Heart left ventricle (tissue), 16 donors: ENCODE measurements around the gene AASS. TPM values are rescaled to one million over a fixed set of nuclear protein-coding genes. Genes with fewer than 3 reads are reported as not detected.
"Not testable (repeated sequence)": the region's sequence is repeated elsewhere in the genome, so short reads cannot be mapped to it uniquely, and the experiment has no call there.

Experiments used
- ATAC-seq, 4 donors: fragments of 200-7000 bp; cut with Tn5 transposase; one replicate each; pipeline ENCODE4 v1.9.1; 2020 to 2022; ENCODE audit warnings: moderate library complexity in 4 of 4, mild to moderate bottlenecking in 3 of 4, moderate number of reproducible peaks in 1 of 4
- DNase-seq, 5 donors: peaks; one replicate each; pipeline ENCODE4 v3.0.0-alpha.2; 2020
- H3K27ac ChIP-seq, 12 donors: fragments of 200-600 bp; sonication (generic) in 4 of 12; one replicate each; pipeline versions ENCODE4 v1.5.0 to v1.8.0; 2016 to 2022; ENCODE audit warnings: mild to moderate bottlenecking in 2 of 12
- H3K27me3 ChIP-seq, 9 donors: fragments of 200-600 bp; sonication (generic) in 2 of 9; one replicate each; pipeline versions ENCODE4 v1.5.1 to v1.8.0; 2016 to 2022; ENCODE audit warnings: mild to moderate bottlenecking in 3 of 9
- H3K36me3 ChIP-seq, 9 donors: fragments of 200-600 bp; sonication (generic) in 2 of 9; one replicate each; pipeline versions ENCODE4 v1.5.0 to v1.8.0; 2018 to 2022; ENCODE audit warnings: mild to moderate bottlenecking in 2 of 9
- H3K4me1 ChIP-seq, 12 donors: fragments of 200-600 bp; sonication (generic) in 4 of 12; one replicate each; pipeline versions ENCODE4 v1.5.0 to v1.8.0; 2016 to 2022; ENCODE audit warnings: mild to moderate bottlenecking in 3 of 12
- H3K4me3 ChIP-seq, 12 donors: fragments of 200-600 bp; sonication (generic) in 4 of 12; one replicate each; pipeline versions ENCODE4 v1.5.0 to v1.8.0; 2017 to 2022; ENCODE audit warnings: mild to moderate bottlenecking in 9 of 12, moderate library complexity in 4 of 12
- H3K9me3 ChIP-seq, 12 donors: fragments of 200-600 bp; sonication (generic) in 4 of 12; one replicate each; pipeline versions ENCODE4 v1.5.0 to v1.8.0; 2016 to 2022; ENCODE audit warnings: mild to moderate bottlenecking in 1 of 12
- POLR2A ChIP-seq, 2 donors: fragments of 450-650 bp; IDR thresholded peaks; one replicate each; pipeline ENCODE4 v1.6.1; 2017; ENCODE audit warnings: antibody characterized with exemption in 2 of 2, mild to moderate bottlenecking in 2 of 2, moderate library complexity in 2 of 2
- WGBS, 4 donors: extraction: QIAGEN DNeasy Blood & Tissue Kit in 2 of 4; methylation state at CpG; one replicate each; pipeline versions ENCODE4 v1.1.5 to v1.1.7; 2013 to 2018; 5-methylcytosine and 5-hydroxymethylcytosine counted together
- intact Hi-C, 10 donors: fragments of 100-400 bp; cut with DNase I; formaldehyde crosslinking; loops; one replicate each; pipeline versions ENCODE4 v1.11.1 to v1.14.2; 2022
- long read RNA-seq, 3 donors: library from polyadenylated mRNA; unstranded; transcript quantifications; one replicate each; pipeline ENCODE4 v2.0.0, GENCODE V29; 2020 to 2021
- polyA plus RNA-seq, 2 donors: library from polyadenylated mRNA; stranded (reverse); fragments of 200-250 nt; gene quantifications; one replicate each; pipeline ENCODE4 v1.2.3, GENCODE V29; 2013
- total RNA-seq, 9 donors: library from RNA; depleted of rRNA in 2 of 9; stranded (reverse); fragments of >200 nt in 2 of 9; fragmentation: NEBNext Ultra II Directional in 3 of 9; extraction: Animal tissue kit (Norgen Biotek cat#: 25700) in 3 of 9; gene quantifications; one replicate each; pipeline versions ENCODE4 v1.1.0 to v1.2.4, GENCODE V29; 2016 to 2023
- TF ChIP-seq, protein P1 (sequence below), 12 donors: fragments of 200-600 bp; sonication (generic) in 4 of 12; IDR thresholded peaks; one replicate each; pipeline versions ENCODE4 v1.5.0 to v1.8.0; 2018 to 2022; ENCODE audit warnings: antibody characterized with exemption in 12 of 12, mild to moderate bottlenecking in 5 of 12
- donor health status: ischemic (EF 13 %, LVEDD 7.1; RV severe dilation, severe dysfunction).
- donor health status: healthy with polysubstance abuse.
- donor health status: DM: no; HTN: yes; CAD: no.
- donor health status: DM: no; HTN: no; CAD: no.
- donor health status: ischemic (EF 25% LVEDD 6.9; RV normal size, moderate dysfunction).
- donor health status: ischemic (EF 25% LVEDD 5.7; RV mildly dilated, moderate dysfunction).
- donor health status: healthy.
- donor health status: DM: yes; HTN: yes; CAD: no.
- donor health status: ischemic (EF 35%, LVEDD 5.7; RV mildly dilated, moderate dysfunction).
- donor health status: nonischemic (EF 11% LVEDD 7.7; RV severe dilation, severe dysfunction).
- donor health status: DM: yes; HTN: yes; CAD: no.
- donor health status: PGD.
- donor health status: ischemic (EF 29% LVEDD 5.4; RV normal size, mild dysfunction).
- donor health status: nonischemic (EF 23%, LVEDD 6.1; RV moderate dilation, normal function).

The AASS gene
- total RNA-seq = 10 to 100 TPM; 24.2 to 61.3 (median 32.2) TPM
- polyA plus RNA-seq = 10 to 100 TPM; 10.3 to 90.1 TPM
- long read RNA-seq, donor 1, transcript AASS-203 (24 exons, 3,163 nt) = major isoform, 23 of 39 reads
- long read RNA-seq, donor 1, partial matches to known transcripts = 5 of 39 reads
- long read RNA-seq, donor 1, other reads (novel, unspliced or antisense) = 10 of 39 reads
- long read RNA-seq, donor 2, transcript AASS-203 (24 exons, 3,163 nt) = major isoform, 52 of 94 reads
- long read RNA-seq, donor 2, partial matches to known transcripts = 5 of 94 reads
- long read RNA-seq, donor 2, other reads (novel, unspliced or antisense) = 35 of 94 reads
- long read RNA-seq, donor 3, transcript AASS-202 (23 exons, 3,233 nt) = minor isoform, 5 of 47 reads
- long read RNA-seq, donor 3, transcript AASS-203 (24 exons, 3,163 nt) = major isoform, 25 of 47 reads
- long read RNA-seq, donor 3, partial matches to known transcripts = 4 of 47 reads
- long read RNA-seq, donor 3, other reads (novel, unspliced or antisense) = 13 of 47 reads

- H3K9me3 ChIP-seq = no peaks in the 10 kb centered on the region
- ATAC-seq = peak; percentile 98 to 100 (median 99)
- intact Hi-C loops = loop anchor here in 1 of 10 donors (10.0 kb wide), 1 partner anchor 49 kb away; no protein-coding TSS in a partner anchor
- peak; percentile 97 to 99 (median 98) for DNase-seq
- WGBS, 4 donors = 0 to 1% (median 0%) methylated on average over 52 to 69 of the region's 69 CpGs
- peak within 1 kb of the TSS; percentile 43 to 98 (median 87) for H3K4me3 ChIP-seq
- H3K27me3 ChIP-seq = no peaks in the 10 kb centered on the region
- TF ChIP-seq POLR2A (IDR thresholded peaks at IDR 0.05) = peak in 1 of 2 donors; percentile 70
- TF ChIP-seq, protein P1, sequence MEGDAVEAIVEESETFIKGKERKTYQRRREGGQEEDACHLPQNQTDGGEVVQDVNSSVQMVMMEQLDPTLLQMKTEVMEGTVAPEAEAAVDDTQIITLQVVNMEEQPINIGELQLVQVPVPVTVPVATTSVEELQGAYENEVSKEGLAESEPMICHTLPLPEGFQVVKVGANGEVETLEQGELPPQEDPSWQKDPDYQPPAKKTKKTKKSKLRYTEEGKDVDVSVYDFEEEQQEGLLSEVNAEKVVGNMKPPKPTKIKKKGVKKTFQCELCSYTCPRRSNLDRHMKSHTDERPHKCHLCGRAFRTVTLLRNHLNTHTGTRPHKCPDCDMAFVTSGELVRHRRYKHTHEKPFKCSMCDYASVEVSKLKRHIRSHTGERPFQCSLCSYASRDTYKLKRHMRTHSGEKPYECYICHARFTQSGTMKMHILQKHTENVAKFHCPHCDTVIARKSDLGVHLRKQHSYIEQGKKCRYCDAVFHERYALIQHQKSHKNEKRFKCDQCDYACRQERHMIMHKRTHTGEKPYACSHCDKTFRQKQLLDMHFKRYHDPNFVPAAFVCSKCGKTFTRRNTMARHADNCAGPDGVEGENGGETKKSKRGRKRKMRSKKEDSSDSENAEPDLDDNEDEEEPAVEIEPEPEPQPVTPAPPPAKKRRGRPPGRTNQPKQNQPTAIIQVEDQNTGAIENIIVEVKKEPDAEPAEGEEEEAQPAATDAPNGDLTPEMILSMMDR (IDR thresholded peaks at IDR 0.05) = peak in 2 of 12 donors; percentile 17 to 29
- H3K36me3 ChIP-seq = no peaks in the 10 kb centered on the region
- H3K4me1 ChIP-seq = peaks cover 0 to 39% (median 14%) of the 10 kb centered on the region in 12 donors
- H3K27ac ChIP-seq = peak within 1 kb of the TSS; percentile 83 to 99 (median 93)
These were observed at the start of gene AASS for GRCh38 chr7:122143751-122144711. Gene AASS, minus strand, starts transcription at chr7:122144249. Its CDS starts 10,523 bp downstream, at chr7:122133726.

- no peaks in the 10 kb centered on the region for H3K36me3 ChIP-seq
- TF ChIP-seq POLR2A (IDR thresholded peaks at IDR 0.05) = no peak
- TF ChIP-seq, protein P1 (IDR thresholded peaks at IDR 0.05) = no peak
- peaks cover 0 to 10% (median 0%) of the 10 kb centered on the region in 12 donors for H3K9me3 ChIP-seq
- no peak for DNase-seq
- no peaks in the 10 kb centered on the region for H3K4me1 ChIP-seq
- intact Hi-C loops = no loop called here
- no peaks in the 10 kb centered on the region for H3K27me3 ChIP-seq
- H3K4me3 ChIP-seq = no peak overlapping the region
- no peak overlapping the region for H3K27ac ChIP-seq
- no peak for ATAC-seq
These were observed 44.7 kb upstream of the AASS start for GRCh38 chr7:122188785-122189184.

DNA sequence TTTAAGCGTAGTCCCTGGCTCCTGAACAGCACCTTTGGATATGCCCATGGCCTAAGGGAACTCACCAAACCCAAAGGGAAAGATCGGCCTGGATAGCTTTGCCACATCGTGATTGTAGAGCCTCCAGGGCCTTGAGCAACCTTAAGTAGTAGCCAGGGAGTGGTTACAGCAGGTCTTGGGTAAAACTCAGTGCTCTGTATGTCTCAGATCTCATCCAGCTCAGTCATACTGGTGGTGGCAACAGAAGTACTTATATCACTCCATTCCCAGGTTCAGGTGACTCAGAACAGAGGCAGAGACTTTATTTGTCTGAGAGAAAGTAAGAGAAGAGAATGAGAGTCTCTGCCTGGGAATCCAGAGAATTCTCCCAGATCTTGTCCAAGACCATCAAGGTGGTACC is 39.1 kb upstream of the AASS start:
- TF ChIP-seq POLR2A (IDR thresholded peaks at IDR 0.05) = no peak
- H3K27ac ChIP-seq = no peak overlapping the region
- ATAC-seq = no peak
- no peaks in the 10 kb centered on the region for H3K9me3 ChIP-seq
- intact Hi-C loops = no loop called here
- no peaks in the 10 kb centered on the region for H3K4me1 ChIP-seq
- H3K36me3 ChIP-seq = no peaks in the 10 kb centered on the region
- no peak overlapping the region for H3K4me3 ChIP-seq
- DNase-seq = no peak
- H3K27me3 ChIP-seq = no peaks in the 10 kb centered on the region
- 69 to 83% (median 80%) methylated on average over 3 of the region's 3 CpGs for WGBS, 4 donors

GRCh38 chr7:122182081-122182480 is 38.0 kb upstream of the AASS start:
- TF ChIP-seq, protein P1 (IDR thresholded peaks at IDR 0.05) = no peak
- no peak for TF ChIP-seq POLR2A (IDR thresholded peaks at IDR 0.05)
- intact Hi-C loops = no loop called here
- Histone ChIP-seq H3K4me1 (no peaks in the 10 kb centered on the region), H3K9me3 (no peaks in the 10 kb centered on the region), H3K27me3 (no peaks in the 10 kb centered on the region), H3K4me3 (no peak overlapping the region), H3K27ac (no peak overlapping the region), H3K36me3 (no peaks in the 10 kb centered on the region)
- WGBS, 4 donors = 20 to 64% (median 42%) methylated on average over 1 of the region's 1 CpG
- DNase-seq (no peak), ATAC-seq (no peak)

DNA sequence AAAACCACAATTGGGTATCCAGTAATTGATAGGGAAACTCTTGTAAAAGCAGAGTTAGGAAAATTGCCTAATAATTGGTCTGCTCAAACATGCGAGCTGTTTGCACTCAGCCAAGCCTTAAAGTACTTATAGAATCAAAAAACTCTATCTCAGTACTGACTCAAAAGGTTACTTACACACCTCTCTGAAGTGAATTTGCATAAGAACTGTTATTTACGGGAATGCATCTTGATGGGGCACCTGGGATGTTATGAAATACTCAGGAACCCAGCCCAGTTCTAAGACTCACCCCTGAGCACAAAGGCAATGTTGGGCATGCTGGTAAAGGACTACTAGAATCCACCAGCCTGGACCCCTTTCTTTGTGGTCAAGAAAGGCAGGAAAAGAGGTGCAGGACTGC is 28.1 kb upstream of the AASS start:
- WGBS, 4 donors = 84 to 94% (median 88%) methylated on average over 2 of the region's 2 CpGs
- H3K4me1 ChIP-seq, H3K27me3 ChIP-seq, H3K36me3 ChIP-seq, H3K9me3 ChIP-seq, intact Hi-C loops, ATAC-seq, DNase-seq, H3K27ac ChIP-seq, H3K4me3 ChIP-seq: not testable (repeated sequence)
